ENCODE results near the gene UFSP2. TPM values are rescaled to one million over a fixed set of nuclear protein-coding genes. Genes with fewer than 3 reads are reported as not detected.
"Not testable (repeated sequence)": the region's sequence is repeated elsewhere in the genome, so short reads cannot be mapped to it uniquely, and the experiment has no call there.

Gene UFSP2
- total RNA-seq, 2 donors from 2014 or later = 35.1 to 44.7 TPM

- Histone ChIP-seq H3K27me3 (replicated peaks; ENCODE audit: insufficient read depth) (no peaks in the 10 kb centered on the region), H3K36me3 (no peaks in the 10 kb centered on the region), H3K4me3 (no peak overlapping the region), H3K9me3 (no peaks in the 10 kb centered on the region), H3K4me1 (ENCODE audit: control insufficient read depth in 1 of 2, low read depth in 2 of 2) (no peaks in the 10 kb centered on the region), H3K27ac (no peak overlapping the region)
- no peak for TF ChIP-seq CTCF (IDR thresholded peaks at IDR 0.05)
- no peak for ATAC-seq (ENCODE audit: insufficient number of reproducible peaks, low FRiP score, low read depth)
- no peak for DNase-seq (ENCODE audit: low spot score)
Observed at GRCh38 chr4:185371702-185372101, 54.1 kb downstream of the UFSP2 start.

DNA sequence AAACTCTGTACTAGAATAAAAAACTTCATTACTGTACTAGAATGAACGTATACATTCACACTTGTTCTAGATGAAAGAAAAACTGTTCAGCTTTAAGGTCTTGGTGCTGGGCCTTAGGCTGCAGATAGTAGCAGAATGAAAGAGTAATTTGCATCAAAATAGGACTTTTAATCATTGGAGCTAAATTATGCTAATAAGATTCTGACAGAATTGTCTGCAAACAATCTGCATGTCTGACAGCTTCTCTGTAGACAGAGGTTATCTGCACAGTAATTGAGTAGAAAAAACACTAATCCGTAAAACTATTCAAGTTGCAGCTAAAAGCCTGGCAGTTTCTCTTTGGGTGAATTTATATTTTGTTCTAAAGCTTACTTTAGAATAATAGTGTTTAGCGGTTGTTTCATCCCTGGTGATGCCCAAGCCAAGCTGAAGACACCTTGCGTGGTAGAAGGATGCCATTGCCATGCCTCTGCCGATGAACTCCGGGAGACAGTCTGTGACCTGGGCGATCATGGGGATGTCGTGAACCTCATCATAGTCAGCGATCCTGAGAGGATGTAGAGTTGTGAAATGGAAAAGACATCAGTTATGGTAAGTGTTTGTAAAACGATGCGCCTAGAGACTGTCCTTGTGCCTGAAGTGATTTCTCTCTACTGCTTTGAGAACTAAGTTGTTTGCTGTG, 55.4 kb downstream of the UFSP2 start:
- H3K27me3 ChIP-seq (replicated peaks; ENCODE audit: insufficient read depth) = no peaks in the 10 kb centered on the region
- H3K4me1 ChIP-seq (ENCODE audit: control insufficient read depth in 1 of 2, low read depth in 2 of 2) = no peaks in the 10 kb centered on the region
- no peak for ATAC-seq (ENCODE audit: insufficient number of reproducible peaks, low FRiP score, low read depth)
- H3K36me3 ChIP-seq = no peaks in the 10 kb centered on the region
- no peaks in the 10 kb centered on the region for H3K9me3 ChIP-seq
- no peak overlapping the region for H3K4me3 ChIP-seq
- no peak for DNase-seq (ENCODE audit: low spot score)
- no peak overlapping the region for H3K27ac ChIP-seq
- TF ChIP-seq CTCF (IDR thresholded peaks at IDR 0.05) = no peak

DNA sequence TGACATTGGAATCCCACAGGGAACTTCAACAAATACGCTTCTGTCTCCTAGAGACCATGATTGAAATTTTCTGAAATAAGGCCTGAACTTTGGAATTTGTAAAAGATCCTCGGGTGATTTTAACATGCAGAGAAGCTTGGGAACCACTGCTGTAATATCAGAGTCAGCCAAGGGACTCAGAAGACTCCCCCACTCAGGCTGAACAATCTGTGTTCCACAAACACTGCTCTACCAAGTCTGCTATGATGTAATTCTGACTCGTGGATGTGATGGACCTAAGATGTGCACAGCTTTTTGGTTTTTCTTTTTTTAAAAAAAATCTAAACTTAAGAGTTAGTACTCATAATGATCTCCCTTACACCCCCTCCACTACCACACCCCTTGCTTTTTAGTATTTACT, 56.0 kb downstream of the UFSP2 start:
- DNase-seq (ENCODE audit: low spot score) (no peak), ATAC-seq (ENCODE audit: insufficient number of reproducible peaks, low FRiP score, low read depth) (no peak)
- H3K4me3 ChIP-seq = no peak overlapping the region
- no peaks in the 10 kb centered on the region for H3K4me1 ChIP-seq (ENCODE audit: control insufficient read depth in 1 of 2, low read depth in 2 of 2)
- no peaks in the 10 kb centered on the region for H3K27me3 ChIP-seq (replicated peaks; ENCODE audit: insufficient read depth)
- H3K9me3 ChIP-seq = no peaks in the 10 kb centered on the region
- H3K27ac ChIP-seq = no peak overlapping the region
- no peaks in the 10 kb centered on the region for H3K36me3 ChIP-seq
- TF ChIP-seq CTCF (IDR thresholded peaks at IDR 0.05) = no peak

DNA sequence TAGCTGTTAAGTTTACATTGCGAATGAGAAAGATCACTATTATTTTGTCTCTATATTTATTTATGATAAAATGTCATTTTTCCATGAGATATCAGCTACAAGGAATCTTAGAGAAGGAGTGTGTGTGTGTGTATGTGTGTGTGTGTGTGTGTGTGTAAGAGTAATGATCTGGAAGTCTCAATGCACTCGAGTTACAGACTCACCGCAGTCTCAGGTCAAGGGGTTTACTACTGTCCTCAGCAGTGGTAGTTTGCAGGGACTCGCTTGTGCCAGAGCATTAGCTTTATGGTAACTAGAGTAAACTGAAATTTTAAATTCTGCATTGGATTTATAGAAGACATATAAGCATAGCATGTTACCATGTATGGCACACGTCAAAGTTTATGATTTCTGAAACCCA, 60.9 kb downstream of the UFSP2 start:
- Histone ChIP-seq H3K36me3 (no peaks in the 10 kb centered on the region), H3K4me1 (ENCODE audit: control insufficient read depth in 1 of 2, low read depth in 2 of 2) (peaks cover 25 to 42% of the 10 kb centered on the region in 2 donors), H3K27ac (peak overlapping the region in 1 of 2 donors; percentile 73), H3K27me3 (replicated peaks; ENCODE audit: insufficient read depth) (no peaks in the 10 kb centered on the region), H3K4me3 (no peak overlapping the region), H3K9me3 (no peaks in the 10 kb centered on the region)
- DNase-seq (ENCODE audit: low spot score) = no peak
- ATAC-seq (ENCODE audit: insufficient number of reproducible peaks, low FRiP score, low read depth) = no peak
- no peak for TF ChIP-seq CTCF (IDR thresholded peaks at IDR 0.05)

- Histone ChIP-seq H3K36me3 (no peaks in the 10 kb centered on the region), H3K4me3 (no peak overlapping the region), H3K9me3 (no peaks in the 10 kb centered on the region), H3K27me3 (replicated peaks; ENCODE audit: insufficient read depth) (no peaks in the 10 kb centered on the region), H3K4me1 (ENCODE audit: control insufficient read depth in 1 of 2, low read depth in 2 of 2) (peaks cover 37 to 56% of the 10 kb centered on the region in 2 donors), H3K27ac (peak overlapping the region; percentile 36 to 73)
- TF ChIP-seq CTCF (IDR thresholded peaks at IDR 0.05) = no peak
- ATAC-seq (ENCODE audit: insufficient number of reproducible peaks, low FRiP score, low read depth) = no peak
- DNase-seq (ENCODE audit: low spot score) = no peak
Observed at GRCh38 chr4:185363251-185363650, 62.5 kb downstream of the UFSP2 start.

- not testable (repeated sequence) for ATAC-seq (ENCODE audit: insufficient number of reproducible peaks, low FRiP score, low read depth); H3K4me3 ChIP-seq; H3K36me3 ChIP-seq; H3K27me3 ChIP-seq (replicated peaks; ENCODE audit: insufficient read depth); H3K9me3 ChIP-seq; DNase-seq (ENCODE audit: low spot score)
- Histone ChIP-seq H3K4me1 (ENCODE audit: control insufficient read depth in 1 of 2, low read depth in 2 of 2) (peaks cover 41 to 63% of the 10 kb centered on the region in 2 donors), H3K27ac (peak overlapping the region; percentile 36 to 73)
Observed at GRCh38 chr4:185362570-185362969, 63.2 kb downstream of the UFSP2 start.

Measured in thoracic aorta (tissue), 2 donors.